KOPT-K1 (cell line): Measurements from ENCODE around the gene CDH3.

Experiments used
- H3K27ac ChIP-seq: fragments of 200-600 bp; sonication (generic); 2 replicates; pipeline ENCODE4 v1.5.1; 2016; ENCODE audit warnings: antibody characterized with exemption, mild to moderate bottlenecking, low read depth, low read length; ENCODE audit not compliant: poor library complexity, severe bottlenecking
- H3K36me3 ChIP-seq: fragments of 200-600 bp; sonication (generic); 2 replicates; pipeline ENCODE4 v1.5.1; 2017; ENCODE audit warnings: antibody characterized with exemption, mild to moderate bottlenecking, low read length, moderate library complexity; ENCODE audit not compliant: insufficient read depth
- H3K9me3 ChIP-seq: fragments of 200-600 bp; sonication (generic); 2 replicates; pipeline ENCODE4 v1.5.1; 2017; ENCODE audit warnings: antibody characterized with exemption, low read length, mild to moderate bottlenecking; ENCODE audit not compliant: insufficient read depth, poor library complexity, severe bottlenecking

CDH3 gene

DNA sequence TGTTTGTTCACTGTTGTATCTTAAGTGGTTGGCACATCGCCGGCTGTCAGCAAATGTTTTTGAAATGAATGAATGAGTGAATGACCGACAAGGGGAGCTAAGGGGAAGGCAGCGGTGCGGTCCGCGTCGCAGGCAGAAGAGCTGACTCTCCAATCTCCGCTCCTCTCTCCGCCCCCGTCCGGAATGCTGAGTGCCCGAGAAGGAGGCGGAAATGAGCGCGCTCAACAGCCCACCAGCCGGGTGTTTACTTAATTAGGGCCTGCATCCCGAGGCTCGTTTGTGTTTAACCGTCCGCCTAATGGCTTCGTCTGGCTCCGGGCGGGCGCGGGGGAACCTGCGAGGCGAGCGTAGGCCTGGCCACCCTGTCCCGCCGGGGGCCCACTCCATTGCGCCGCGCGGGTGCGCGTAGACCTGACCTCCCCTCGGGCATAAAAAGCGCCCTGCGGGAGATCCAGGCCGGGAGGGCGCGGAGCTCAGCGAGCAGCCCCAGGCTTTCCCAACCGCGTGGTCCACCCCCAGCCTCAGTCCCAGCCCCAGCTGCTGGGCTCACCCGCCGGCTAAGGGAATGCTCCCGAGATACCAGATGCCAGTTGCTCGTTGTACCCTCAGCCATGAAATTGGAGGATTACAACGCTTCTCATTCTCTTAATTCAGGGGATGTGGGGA is 2.5 kb upstream of the CDH3 start:
- Histone ChIP-seq H3K9me3 (peaks cover 17% of the 10 kb centered on the region), H3K27ac (no peak overlapping the region), H3K36me3 (no peaks in the 10 kb centered on the region)

DNA sequence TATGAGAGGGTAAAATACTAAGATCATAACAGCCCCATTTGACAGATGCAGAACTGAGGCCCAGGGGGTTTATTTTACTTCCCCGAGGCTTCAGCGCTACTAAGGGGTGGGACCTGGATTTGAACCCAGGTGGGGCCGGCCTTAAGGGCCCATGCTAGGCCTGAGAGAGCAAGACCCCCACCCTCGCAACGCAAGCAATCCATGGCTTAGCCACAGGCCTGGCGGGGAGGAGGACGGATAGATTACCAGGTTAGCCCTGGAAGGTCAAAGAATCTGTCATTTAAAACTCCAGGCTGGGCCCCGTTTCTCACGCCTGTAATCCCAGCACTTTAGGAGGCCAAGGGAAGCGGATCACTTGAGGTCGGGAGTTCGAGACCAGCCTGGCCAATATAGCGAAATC is 1.9 kb upstream of the CDH3 start:
- Histone ChIP-seq H3K36me3 (no peaks in the 10 kb centered on the region), H3K27ac (no peak overlapping the region)

DNA sequence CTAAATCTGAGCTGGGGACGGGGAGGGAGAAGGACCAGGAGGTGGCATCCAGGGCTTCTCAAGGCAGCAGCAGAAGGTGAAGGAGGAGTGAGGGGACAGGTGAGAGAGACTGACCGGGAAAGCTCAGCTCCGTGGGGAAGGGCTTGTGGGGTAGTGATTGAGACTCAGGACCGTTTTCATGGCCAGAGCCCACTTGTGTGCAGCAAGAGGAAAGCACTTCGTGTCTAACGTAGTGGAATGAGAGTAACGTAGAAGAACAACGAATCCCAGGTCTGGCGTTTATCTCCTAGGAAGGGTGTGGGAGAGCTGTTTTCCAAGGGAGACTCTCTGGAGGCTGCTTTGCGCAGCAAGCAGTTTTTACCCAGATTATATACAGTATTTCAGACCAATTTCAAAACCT is 1.3 kb upstream of the CDH3 start:
- H3K9me3 ChIP-seq: peaks cover 17% of the 10 kb centered on the region
- no peaks in the 10 kb centered on the region for H3K36me3 ChIP-seq
- no peak overlapping the region for H3K27ac ChIP-seq

More for the DNA sequence above, 1.9 kb upstream of the CDH3 start:
- H3K9me3 ChIP-seq: peaks cover 17% of the 10 kb centered on the region

DNA sequence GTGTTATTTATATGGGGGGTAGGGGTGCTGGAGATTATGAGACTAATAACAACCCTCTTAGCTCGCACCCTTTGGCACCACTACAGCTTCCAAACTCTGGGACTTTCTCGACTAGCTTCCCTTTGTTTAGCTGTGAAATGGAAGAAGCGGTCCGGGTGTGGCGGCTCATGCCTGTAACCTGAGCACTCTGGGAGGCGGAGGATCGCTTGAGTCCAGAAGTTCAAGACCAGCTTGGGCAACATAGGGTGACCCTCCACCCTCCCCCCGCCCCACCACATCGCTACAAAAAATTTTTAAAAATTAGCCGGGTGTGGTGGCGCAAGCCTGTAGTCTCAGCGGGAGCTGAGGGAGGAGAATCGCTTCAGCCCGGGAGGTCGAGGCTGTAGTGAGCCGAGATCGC is 814 bp upstream of the CDH3 start:
- H3K9me3 ChIP-seq: peaks cover 17% of the 10 kb centered on the region

DNA sequence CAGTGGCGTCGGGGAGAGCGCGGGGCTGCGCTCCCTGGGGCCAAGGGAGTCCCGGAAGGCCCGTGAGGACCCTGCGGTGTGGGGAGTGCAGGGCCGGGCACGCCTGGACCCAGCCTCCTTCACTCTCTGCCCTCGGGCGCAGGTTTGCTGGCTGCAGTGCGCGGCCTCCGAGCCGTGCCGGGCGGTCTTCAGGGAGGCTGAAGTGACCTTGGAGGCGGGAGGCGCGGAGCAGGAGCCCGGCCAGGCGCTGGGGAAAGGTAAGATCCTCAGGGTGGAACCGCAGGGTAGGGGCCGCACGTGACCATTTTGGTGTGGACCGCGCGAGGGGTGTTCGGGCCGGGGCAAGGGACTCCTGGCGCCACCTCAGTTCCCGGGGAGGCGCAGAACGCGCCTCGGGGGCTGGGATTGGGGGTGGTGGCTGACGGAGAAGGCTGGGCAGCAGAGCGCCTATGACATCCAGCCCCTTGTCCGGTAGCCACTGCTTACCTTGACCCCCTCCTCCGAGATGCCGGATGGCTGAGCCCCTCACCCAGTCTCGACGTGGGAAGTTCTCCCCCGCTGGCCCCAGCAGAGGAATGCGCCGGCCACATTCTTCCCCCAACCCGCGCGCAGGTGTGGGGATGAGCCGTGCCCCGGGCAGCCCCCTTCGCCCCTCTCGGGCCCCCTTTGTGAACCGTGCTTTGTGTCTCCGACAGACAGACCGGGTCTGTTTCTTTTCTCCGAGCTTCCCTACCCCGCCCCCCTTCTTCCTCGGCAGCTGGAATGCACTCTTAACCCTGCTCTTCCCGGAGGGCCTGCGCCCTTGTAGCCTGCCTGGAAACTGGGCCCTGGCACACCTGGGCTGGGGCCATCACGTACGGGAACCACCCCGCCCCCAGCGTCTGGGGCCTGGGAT is 631 bp downstream of the CDH3 start:
- H3K36me3 ChIP-seq: no peaks in the 10 kb centered on the region
- no peak overlapping the region for H3K27ac ChIP-seq
- H3K9me3 ChIP-seq: peaks cover 17% of the 10 kb centered on the region

More for the DNA sequence above, 814 bp upstream of the CDH3 start:
- H3K27ac ChIP-seq: no peak overlapping the region
- no peaks in the 10 kb centered on the region for H3K36me3 ChIP-seq

DNA sequence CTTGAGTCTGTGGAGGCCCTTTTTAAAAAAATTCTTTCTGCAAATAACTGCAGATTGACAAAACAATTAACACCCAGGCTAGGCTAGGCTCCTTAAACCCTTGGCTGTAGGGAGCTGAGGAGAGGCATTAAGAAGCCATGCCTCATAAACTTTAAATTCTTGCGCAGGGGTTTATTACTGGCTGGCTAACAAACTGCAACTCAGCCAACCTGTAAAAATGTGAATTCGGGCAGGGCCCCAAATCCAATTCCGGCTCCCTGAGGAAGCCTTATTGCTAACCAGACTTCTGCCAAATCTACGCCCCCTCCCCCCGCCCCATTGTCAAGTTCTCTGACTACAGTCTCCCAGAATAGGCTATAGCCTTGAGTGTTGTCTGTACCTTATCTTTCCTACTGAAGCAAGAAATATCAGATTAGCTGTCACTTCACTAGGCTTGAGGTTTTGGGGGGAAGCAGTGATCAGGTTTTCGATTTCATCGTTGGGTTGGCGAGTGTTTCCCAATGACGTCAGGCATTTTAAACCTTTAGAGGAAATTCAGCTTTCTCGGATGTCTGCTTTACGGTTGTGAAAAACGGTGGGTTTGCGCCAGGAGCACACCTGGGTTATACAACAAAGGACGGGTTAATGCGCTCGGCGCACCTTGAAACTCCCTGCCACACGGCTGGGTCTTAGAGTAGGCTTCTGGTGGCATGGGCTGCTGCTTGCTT is 2.0 kb downstream of the CDH3 start:
- Histone ChIP-seq H3K9me3 (peaks cover 17% of the 10 kb centered on the region), H3K36me3 (no peaks in the 10 kb centered on the region), H3K27ac (no peak overlapping the region)

DNA sequence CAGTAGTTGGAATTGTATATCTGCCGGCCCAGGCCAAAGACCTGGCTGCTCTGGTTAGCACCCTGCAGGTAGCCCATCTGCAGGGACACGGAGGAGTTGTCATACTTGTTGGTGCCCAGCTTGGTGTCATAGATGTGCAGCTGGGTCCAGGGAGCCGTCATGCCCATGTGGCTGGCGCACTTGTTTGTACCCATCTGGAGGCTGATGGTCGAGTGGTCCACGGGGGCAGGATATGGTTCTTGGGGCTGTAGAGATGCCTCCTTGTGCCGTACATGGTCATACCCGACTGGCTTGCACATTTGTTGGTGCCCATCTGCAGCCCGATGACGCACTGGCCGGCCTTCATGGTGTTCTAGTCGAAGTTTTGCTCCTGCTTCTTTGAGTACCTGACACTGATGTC is 6.0 kb downstream of the CDH3 start:
- Histone ChIP-seq H3K36me3 (no peaks in the 10 kb centered on the region), H3K9me3 (no peaks in the 10 kb centered on the region), H3K27ac (no peak overlapping the region)

DNA sequence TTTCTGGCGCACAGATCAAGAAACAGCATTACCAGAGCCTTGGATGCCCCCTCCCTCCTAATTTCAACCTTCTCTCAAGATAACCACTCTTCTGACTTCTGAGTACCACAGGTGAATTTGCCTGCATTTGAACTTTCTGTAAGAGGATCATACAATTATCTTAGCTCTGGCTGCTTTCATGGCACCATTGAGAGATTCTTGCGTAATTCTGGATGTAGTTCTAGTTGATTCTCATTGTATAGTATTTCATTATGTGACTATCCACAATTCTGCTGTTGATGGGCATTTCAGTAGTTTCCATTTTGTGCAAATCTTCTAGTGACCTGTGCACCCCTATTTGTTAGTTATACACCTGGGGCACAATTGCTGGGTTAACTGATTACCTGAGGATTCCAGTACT is 7.5 kb downstream of the CDH3 start:
- no peaks in the 10 kb centered on the region for H3K9me3 ChIP-seq
- no peak overlapping the region for H3K27ac ChIP-seq
- H3K36me3 ChIP-seq: no peaks in the 10 kb centered on the region

DNA sequence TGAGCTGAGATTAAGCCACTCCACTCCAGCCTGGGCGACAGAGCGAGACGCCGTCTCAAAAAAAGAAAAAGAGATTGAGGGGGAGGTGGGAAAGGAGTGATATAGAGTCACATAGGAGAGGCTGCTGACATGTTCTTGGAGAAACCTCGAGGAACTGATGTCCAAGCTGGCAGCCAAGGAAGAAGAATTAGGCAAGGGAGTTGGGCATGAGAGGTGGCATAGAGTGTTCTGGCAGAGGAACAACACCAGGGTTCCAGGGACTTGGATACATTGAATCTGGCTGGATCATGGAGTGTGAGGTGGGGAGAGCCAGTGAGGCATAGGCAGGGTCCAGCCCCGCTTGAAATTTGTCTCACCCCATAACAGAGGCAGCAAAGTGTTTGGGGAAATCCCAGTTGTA is 10.7 kb downstream of the CDH3 start:
- H3K27ac ChIP-seq: no peak overlapping the region
- H3K36me3 ChIP-seq: no peaks in the 10 kb centered on the region
- H3K9me3 ChIP-seq: no peaks in the 10 kb centered on the region

DNA sequence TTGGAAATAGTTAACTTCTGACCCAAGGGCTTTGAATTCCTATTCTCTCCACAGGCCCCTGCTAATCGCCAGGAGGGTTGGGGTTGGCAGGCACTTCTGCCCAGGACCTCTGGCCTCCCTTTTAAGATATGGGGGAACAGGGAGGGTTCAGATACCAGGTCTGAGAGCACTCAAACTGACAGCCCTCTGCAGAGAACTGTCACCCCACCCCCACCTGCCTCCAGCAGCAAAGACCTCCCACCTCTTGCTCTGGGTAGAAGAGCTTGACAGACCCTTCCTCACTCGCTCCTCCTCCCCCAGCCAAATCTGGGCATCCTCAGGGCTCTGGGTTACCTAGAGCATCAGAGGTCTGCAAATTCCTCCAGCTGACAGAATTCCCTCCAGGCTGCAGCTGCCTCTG is 11.6 kb downstream of the CDH3 start:
- no peaks in the 10 kb centered on the region for H3K36me3 ChIP-seq
- no peaks in the 10 kb centered on the region for H3K9me3 ChIP-seq
- no peak overlapping the region for H3K27ac ChIP-seq

DNA sequence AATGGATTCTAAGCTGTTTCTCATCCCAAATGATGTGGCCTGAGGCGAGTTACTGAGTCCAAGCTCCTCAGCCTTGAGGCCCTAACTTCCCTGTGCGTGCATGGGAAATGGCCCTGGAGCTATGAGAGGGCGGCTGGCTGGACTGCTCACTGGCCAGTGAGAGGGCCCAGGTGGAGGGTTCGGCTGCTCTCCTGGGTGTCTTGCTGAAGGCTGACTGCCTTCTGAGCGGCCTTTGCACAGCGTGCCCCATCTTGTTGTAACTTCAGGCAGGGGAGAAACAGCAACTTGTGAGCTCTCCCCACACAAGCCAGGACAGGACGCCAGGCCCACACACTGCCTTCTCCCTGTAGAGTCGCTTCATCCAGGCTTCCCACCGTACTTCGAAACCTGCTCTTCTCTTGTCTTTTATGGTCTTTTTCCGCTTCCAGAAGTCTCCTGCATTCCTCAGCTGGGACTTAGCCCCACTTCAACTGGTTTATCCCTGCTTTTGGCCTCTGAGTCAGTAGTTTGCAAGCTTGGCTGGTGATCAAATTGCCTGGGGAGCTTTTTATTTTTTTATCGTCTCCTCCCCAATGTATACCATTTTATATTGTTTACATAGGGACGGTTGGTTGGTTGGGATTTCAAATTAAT is 13.3 kb downstream of the CDH3 start:
- no peak overlapping the region for H3K27ac ChIP-seq
- no peaks in the 10 kb centered on the region for H3K9me3 ChIP-seq
- H3K36me3 ChIP-seq: no peaks in the 10 kb centered on the region

DNA sequence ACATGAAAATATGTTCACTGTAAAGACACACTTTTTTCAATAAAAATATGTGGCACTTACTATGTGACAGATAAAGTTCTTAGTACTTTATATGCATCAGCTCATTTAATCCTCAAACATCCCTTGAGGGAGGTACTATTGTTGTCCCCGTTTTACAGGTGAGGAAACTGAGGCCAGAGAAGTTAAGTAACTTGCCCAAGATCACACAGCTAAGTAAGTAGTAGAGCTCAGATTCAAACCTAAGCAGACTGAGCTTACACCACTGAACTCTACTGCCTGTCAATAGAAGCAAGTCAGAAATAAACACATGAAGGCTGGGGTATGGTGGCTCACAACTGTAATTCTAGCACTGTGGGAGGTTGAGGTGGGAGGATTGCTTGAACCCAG is 13.9 kb downstream of the CDH3 start:
- no peaks in the 10 kb centered on the region for H3K36me3 ChIP-seq

DNA sequence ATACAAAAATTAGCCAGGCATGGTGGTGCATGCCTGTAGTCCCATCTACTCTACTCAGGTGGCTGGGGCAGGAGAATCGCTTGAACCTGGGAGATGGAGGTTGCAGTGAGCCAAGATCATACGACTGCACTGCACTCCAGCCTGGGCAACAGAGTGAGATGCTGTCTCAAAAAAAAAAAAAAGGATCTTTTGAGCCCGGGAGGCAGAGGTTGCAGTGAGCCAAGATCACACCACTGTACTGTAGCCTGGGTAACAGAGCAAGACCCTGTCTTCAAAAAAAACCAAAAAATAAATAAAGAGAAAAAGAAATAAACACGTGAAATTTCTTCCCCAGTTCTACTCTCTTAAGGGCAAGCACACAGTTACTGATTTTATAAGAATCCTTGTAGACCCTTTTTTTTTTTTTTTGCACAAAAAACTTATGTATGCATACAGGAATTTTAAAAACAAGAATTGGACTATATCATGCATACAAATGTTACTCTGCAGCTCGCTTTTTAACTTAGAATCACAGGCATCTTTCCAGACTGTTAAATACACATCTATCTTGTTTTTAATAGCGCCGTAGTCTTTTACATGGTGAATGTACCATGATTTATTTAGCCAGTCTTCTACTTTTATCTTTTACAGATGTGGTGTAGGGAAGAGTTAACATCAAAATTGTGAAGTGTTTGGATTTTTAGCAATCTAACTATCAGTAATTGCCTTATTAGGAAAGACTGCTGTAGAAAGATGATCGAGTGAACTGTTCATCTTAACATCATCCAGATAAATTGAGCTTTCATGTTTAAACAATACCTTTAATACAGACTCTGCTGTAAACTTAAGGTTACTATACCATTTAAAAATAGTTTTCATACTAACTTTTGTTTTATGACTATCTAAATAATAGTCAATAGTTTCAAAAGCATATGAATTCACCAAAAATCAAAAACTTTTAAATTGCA is 14.6 kb downstream of the CDH3 start:
- no peaks in the 10 kb centered on the region for H3K9me3 ChIP-seq
- H3K36me3 ChIP-seq: no peaks in the 10 kb centered on the region
- H3K27ac ChIP-seq: no peak overlapping the region

More for the DNA sequence above, 13.9 kb downstream of the CDH3 start:
- no peak overlapping the region for H3K27ac ChIP-seq
- H3K9me3 ChIP-seq: no peaks in the 10 kb centered on the region

DNA sequence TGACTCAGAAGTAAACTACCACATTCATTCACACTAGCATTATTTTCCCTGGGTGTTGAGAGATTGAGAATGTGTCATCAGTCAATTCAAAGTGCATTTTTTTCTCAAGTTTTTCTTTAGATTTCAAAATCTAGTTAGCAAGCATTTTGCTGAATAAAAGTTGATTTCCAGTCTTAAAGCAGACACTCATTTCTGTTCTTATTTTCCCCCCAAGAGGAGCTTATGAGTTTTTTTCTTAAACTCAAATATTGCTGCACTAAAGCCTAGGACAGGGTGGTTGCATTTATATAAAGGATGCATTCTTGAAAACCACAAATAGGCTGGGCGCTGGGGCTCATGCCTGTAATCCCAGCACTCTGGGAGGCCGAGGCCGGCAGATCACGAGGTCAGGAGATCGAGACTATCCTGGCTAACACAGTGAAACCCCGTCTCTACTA is 15.3 kb downstream of the CDH3 start:
- Histone ChIP-seq H3K36me3 (no peaks in the 10 kb centered on the region), H3K27ac (no peak overlapping the region), H3K9me3 (no peaks in the 10 kb centered on the region)
